HCT116 (cell line): Measurements from ENCODE around the gene C20orf204. TPM values are rescaled to one million over a fixed set of nuclear protein-coding genes. Genes with fewer than 3 reads are reported as not detected.

Experiments
- ATAC-seq: fragments of 200-7000 bp; cut with Tn5 transposase; 2 replicates; pipeline ENCODE4 v1.9.1; 2020; ENCODE audit warnings: mild to moderate bottlenecking, moderate library complexity
- BruUV-seq: library from RNA; stranded (reverse); fragments of 400-500 nt; replicated peaks from 2 replicates; lab custom pipeline; 2021; lab: Mats Ljungman, UMichigan
- CTCF ChIA-PET: fragments of 300-600 bp; sonication (Branson Sonifier 250); formaldehyde crosslinking; loops from one replicate; lab custom pipeline; 2021; ENCODE audit warnings: antibody characterized with exemption; lab: Charles Lee
- POLR2A ChIA-PET: fragments of 300-600, 350-600 bp; sonication (Branson Sonifier 250); formaldehyde crosslinking; loops from one replicate; lab custom pipeline; 2021; ENCODE audit warnings: antibody characterized with exemption; lab: Charles Lee
- RAD21 ChIA-PET, 2 experiments: fragments of 300-600 bp; sonication (Branson Sonifier 250); formaldehyde crosslinking; loops; one replicate each; lab custom pipeline; 2023; ENCODE audit warnings: low total read pairs in 2 of 2; ENCODE audit not compliant: uncharacterized antibody in 2 of 2, unreplicated experiment in 2 of 2, low non-redundant PET in 1 of 2; lab: Charles Lee
- DNase-seq: peaks from one replicate; pipeline ENCODE4 v3.0.0-alpha.2; 2010; ENCODE audit warnings: low read depth, low spot score
- H2AFZ ChIP-seq: fragments of 200-600 bp; shearing (Covaris generic), sonication (generic); 2 replicates; pipeline ENCODE4 v1.6.1; 2017; ENCODE audit warnings: low read depth, mixed run types, mixed read lengths, antibody characterized with exemption, low read length; ENCODE audit not compliant: poor library complexity, severe bottlenecking
- H3K27ac ChIP-seq: 2 replicates; pipeline ENCODE4 v1.5.1; 2012; ENCODE audit warnings: low read depth, low read length
- H3K27me3 ChIP-seq: fragments of 200-600 bp; sonication (generic); 2 replicates; pipeline ENCODE4 v1.6.1; 2016; ENCODE audit warnings: mixed run types, low read length, mixed read lengths; ENCODE audit not compliant: insufficient read depth
- H3K36me3 ChIP-seq, 2 experiments: fragments of 200-500 bp in 1 of 2; fragments of 200-600 bp in 1 of 2; sonication (Bioruptor generic) in 1 of 2; sonication (generic) in 1 of 2; 2 replicates each; pipeline versions ENCODE4 v1.5.1 to v1.6.1; 2014 to 2016; ENCODE audit warnings: low read length in 2 of 2, inconsistent platforms in 1 of 2, mixed read lengths in 1 of 2, mixed run types in 1 of 2; ENCODE audit not compliant: insufficient read depth in 2 of 2, control insufficient read depth in 1 of 2
- H3K4me1 ChIP-seq, 2 experiments: fragments of 200-600 bp in 1 of 2; sonication (generic) in 1 of 2; 2 replicates each; pipeline versions ENCODE4 v1.5.1 to v1.6.1; 2012 to 2017; ENCODE audit warnings: low read length in 2 of 2, inconsistent platforms in 1 of 2, mild to moderate bottlenecking in 1 of 2, mixed read lengths in 1 of 2, mixed run types in 1 of 2, moderate library complexity in 1 of 2; ENCODE audit not compliant: insufficient read depth in 2 of 2, control insufficient read depth in 1 of 2
- H3K4me2 ChIP-seq: fragments of 200-600 bp; sonication (generic); 2 replicates; pipeline ENCODE4 v1.6.1; 2017; ENCODE audit warnings: mixed run types, low read length, mixed read lengths
- H3K4me3 ChIP-seq, 2 experiments: fragments of 200-600 bp in 1 of 2; sonication (generic) in 1 of 2; replicated peaks in 1 of 2; 2 replicates each; pipeline ENCODE4 v1.5.1; 2011 to 2016; ENCODE audit warnings: low read length in 2 of 2, control low read depth in 1 of 2, low read depth in 1 of 2, mild to moderate bottlenecking in 1 of 2, mixed read lengths in 1 of 2, mixed run types in 1 of 2
- H3K79me2 ChIP-seq: fragments of 200-600 bp; sonication (generic); 2 replicates; pipeline ENCODE4 v1.6.1; 2017; ENCODE audit warnings: mild to moderate bottlenecking, mixed run types, low read length, moderate library complexity, mixed read lengths; ENCODE audit not compliant: insufficient read depth
- H3K9ac ChIP-seq: fragments of 200-600 bp; sonication (generic); 2 replicates; pipeline ENCODE4 v1.6.1; 2016; ENCODE audit warnings: low read length, mixed read lengths
- H3K9me2 ChIP-seq: fragments of 200-600 bp; sonication (generic), shearing (Covaris generic); 2 replicates; pipeline ENCODE4 v1.6.1; 2017; ENCODE audit warnings: mixed run types, mild to moderate bottlenecking, moderate library complexity; ENCODE audit not compliant: insufficient read depth
- H3K9me3 ChIP-seq, 2 experiments: fragments of 200-500 bp in 1 of 2; fragments of 200-600 bp in 1 of 2; sonication (Bioruptor generic) in 1 of 2; sonication (generic) in 1 of 2; 2 replicates each; pipeline ENCODE4 v1.6.1; 2014 to 2017; ENCODE audit warnings: low read length in 2 of 2, mixed read lengths in 2 of 2, inconsistent platforms in 1 of 2, low read depth in 1 of 2, mild to moderate bottlenecking in 1 of 2, mixed run types in 1 of 2, moderate library complexity in 1 of 2; ENCODE audit not compliant: control insufficient read depth in 1 of 2, insufficient read depth in 1 of 2
- H4K20me1 ChIP-seq: fragments of 200-600 bp; sonication (generic), shearing (Covaris generic); 2 replicates; pipeline ENCODE4 v1.6.1; 2017; ENCODE audit warnings: mixed run types, mild to moderate bottlenecking, moderate library complexity; ENCODE audit not compliant: insufficient read depth
- JUND ChIP-seq: IDR thresholded peaks from 2 replicates; pipeline ENCODE4 v1.6.1; 2012
- SP1 ChIP-seq: IDR thresholded peaks from 2 replicates; pipeline ENCODE4 v1.6.1; 2012; ENCODE audit warnings: low read depth
- intact Hi-C: fragments of 100-400 bp; cut with micrococcal nuclease; formaldehyde crosslinking; loops from 2 replicates; pipeline ENCODE4 v1.10.0; 2022
- total RNA-seq: library from RNA; stranded (reverse); gene quantifications from one replicate; pipeline ENCODE4 v1.2.1, GENCODE V29; 2021; ENCODE audit not compliant: unreplicated experiment
- TF ChIP-seq, protein P1 (sequence below), 3 experiments: fragments of 200-600 bp in 1 of 3; sonication (generic) in 1 of 3; IDR thresholded peaks in 2 of 3; conservative IDR thresholded peaks in 1 of 3; 2 replicates each; pipeline ENCODE4 v1.5.1; 2012 to 2017; ENCODE audit warnings: low read depth in 2 of 3, low read length in 2 of 3, antibody characterized with exemption in 1 of 3, borderline replicate concordance in 1 of 3, control low read depth in 1 of 3, mild to moderate bottlenecking in 1 of 3, mixed read lengths in 1 of 3, mixed run types in 1 of 3, moderate library complexity in 1 of 3; ENCODE audit not compliant: insufficient read depth in 1 of 3
- TF ChIP-seq, protein P2 (sequence below): IDR thresholded peaks from 2 replicates; pipeline ENCODE4 v1.6.1; 2012

C20orf204 gene
- total RNA-seq, 1 experiment from 2014 or later: 2.5 TPM

DNA sequence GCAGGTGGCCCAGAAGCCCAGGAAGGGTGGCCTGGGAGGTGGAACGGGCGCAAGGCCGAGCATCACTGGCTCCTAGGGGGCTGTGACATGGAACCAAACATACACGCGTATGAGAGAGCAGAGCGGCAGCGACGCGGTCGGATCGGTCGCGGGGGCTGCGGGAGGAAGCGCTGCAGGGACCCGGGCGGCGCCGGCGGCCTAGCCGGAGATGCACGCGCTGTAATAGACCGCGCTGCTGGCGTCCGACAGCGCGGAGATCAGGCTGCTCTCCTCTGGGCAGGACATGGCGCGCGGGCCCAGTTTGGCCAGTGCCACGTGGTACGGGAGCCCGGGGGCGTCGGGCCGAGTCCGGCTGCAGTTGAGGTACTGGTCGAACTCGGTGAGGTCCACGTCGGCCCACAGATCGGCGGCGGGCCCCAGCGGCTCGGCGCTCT lies 12.0 kb downstream of the C20orf204 start (continued):
- TF ChIP-seq, protein P1, sequence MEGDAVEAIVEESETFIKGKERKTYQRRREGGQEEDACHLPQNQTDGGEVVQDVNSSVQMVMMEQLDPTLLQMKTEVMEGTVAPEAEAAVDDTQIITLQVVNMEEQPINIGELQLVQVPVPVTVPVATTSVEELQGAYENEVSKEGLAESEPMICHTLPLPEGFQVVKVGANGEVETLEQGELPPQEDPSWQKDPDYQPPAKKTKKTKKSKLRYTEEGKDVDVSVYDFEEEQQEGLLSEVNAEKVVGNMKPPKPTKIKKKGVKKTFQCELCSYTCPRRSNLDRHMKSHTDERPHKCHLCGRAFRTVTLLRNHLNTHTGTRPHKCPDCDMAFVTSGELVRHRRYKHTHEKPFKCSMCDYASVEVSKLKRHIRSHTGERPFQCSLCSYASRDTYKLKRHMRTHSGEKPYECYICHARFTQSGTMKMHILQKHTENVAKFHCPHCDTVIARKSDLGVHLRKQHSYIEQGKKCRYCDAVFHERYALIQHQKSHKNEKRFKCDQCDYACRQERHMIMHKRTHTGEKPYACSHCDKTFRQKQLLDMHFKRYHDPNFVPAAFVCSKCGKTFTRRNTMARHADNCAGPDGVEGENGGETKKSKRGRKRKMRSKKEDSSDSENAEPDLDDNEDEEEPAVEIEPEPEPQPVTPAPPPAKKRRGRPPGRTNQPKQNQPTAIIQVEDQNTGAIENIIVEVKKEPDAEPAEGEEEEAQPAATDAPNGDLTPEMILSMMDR (IDR thresholded peaks at IDR 0.05 in 2 of 3, conservative IDR thresholded peaks at IDR 0.05 in 1 of 3; ENCODE audit: borderline replicate concordance in 1 of 3, insufficient read depth in 1 of 3, low read depth in 2 of 3, low read length in 2 of 3): no peak
- TF ChIP-seq, protein P2, sequence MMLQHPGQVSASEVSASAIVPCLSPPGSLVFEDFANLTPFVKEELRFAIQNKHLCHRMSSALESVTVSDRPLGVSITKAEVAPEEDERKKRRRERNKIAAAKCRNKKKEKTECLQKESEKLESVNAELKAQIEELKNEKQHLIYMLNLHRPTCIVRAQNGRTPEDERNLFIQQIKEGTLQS: no peak
- no peak for TF ChIP-seq JUND

DNA sequence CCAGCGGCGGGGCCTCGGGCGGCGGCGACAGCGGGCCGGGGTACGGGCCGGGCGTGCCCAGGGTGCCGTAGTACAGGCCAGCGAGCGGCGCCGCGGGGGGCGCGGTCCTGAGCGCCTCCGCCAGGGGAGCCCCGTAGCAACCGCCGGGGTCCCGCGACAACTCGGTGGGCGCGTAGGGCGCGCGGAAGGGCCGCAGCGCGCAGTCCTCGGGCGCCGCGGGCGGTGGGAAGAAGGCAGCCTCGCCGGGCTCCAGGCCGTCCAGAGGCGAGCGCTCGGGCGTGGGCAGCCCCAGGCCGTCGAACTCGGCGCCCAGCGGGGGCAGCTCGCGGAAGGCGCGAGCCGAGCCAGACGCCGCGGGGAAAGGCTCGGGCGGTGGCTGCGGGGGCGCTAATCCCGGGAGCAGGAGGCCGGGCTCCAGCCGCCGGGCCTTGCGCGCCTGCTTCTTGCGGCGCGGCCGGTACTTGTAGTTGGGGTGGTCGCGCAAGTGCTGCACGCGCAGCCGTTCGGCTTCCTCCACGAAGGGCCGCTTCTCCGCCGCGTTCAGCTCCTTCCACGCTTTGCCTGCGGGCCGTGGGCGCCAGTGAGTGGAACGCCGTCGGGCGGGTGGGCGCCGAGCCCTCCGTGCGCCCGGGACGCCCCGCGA lies 12.5 kb downstream of the C20orf204 start:
- Histone ChIP-seq H2AFZ (no peak overlapping the region), H3K4me1 (peaks cover 27 to 34% of the 10 kb centered on the region in 2 experiments), H3K36me3 (no peaks in the 10 kb centered on the region), H3K9ac (no peak overlapping the region), H3K27me3 (no peaks in the 10 kb centered on the region), H4K20me1 (no peaks in the 10 kb centered on the region), H3K27ac (no peak overlapping the region), H3K4me3 (no peak overlapping the region), H3K9me2 (no peaks in the 10 kb centered on the region), H3K4me2 (no peak overlapping the region), H3K9me3 (no peaks in the 10 kb centered on the region), H3K79me2 (no peaks in the 10 kb centered on the region)
- DNase-seq (no peak), ATAC-seq (no peak)
- intact Hi-C loops: no loop called here
- ChIA-PET RAD21 (no interaction called here), CTCF (no interaction called here), POLR2A (no interaction called here)
- BruUV-seq: no TSS peak
- TF ChIP-seq SP1: no peak
